ENCODE measurements around the gene BICRAL. TPM values are rescaled to one million over a fixed set of nuclear protein-coding genes. Genes with fewer than 3 reads are reported as not detected.
"Not testable (repeated sequence)": the region's sequence is repeated elsewhere in the genome, so short reads cannot be mapped to it uniquely, and the experiment has no call there.

The BICRAL gene
- total RNA-seq, 3 donors from 2014 or later: 7.6 to 8.5 (median 8.2) TPM

DNA sequence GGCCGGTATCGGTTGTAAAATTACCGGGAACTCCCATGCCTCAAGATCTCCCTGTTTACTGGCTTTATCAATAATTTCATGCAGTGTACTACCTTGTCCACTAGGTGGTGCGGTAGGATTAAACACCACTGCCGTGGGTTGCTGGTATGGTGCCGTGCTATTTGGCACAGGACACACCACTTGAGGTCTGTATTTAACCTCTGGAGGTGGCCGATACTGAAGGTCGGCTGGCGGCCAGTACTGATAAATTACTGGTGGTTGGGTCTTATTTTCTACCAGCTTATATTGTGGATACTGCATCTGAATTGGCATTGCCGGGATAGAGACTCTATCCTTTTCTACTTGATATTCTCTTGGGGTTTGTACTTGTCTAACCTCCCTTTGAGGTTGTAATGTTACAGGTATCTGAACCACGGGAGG is 119.7 kb downstream of the BICRAL start:
- H3K36me3 Mint-ChIP-seq (ENCODE audit: insufficient read depth): no peaks in the 10 kb centered on the region
- peak; percentile 55 for DNase-seq
- peak; percentile 93 to 94 for ATAC-seq
- peaks cover 13% of the 10 kb centered on the region for H3K4me1 Mint-ChIP-seq (ENCODE audit: low read depth)
- H3K9me3 Mint-ChIP-seq: no peaks in the 10 kb centered on the region
- H3K27me3 Mint-ChIP-seq (ENCODE audit: low read depth): no peaks in the 10 kb centered on the region
- H3K4me3 Mint-ChIP-seq: no peak overlapping the region

DNA sequence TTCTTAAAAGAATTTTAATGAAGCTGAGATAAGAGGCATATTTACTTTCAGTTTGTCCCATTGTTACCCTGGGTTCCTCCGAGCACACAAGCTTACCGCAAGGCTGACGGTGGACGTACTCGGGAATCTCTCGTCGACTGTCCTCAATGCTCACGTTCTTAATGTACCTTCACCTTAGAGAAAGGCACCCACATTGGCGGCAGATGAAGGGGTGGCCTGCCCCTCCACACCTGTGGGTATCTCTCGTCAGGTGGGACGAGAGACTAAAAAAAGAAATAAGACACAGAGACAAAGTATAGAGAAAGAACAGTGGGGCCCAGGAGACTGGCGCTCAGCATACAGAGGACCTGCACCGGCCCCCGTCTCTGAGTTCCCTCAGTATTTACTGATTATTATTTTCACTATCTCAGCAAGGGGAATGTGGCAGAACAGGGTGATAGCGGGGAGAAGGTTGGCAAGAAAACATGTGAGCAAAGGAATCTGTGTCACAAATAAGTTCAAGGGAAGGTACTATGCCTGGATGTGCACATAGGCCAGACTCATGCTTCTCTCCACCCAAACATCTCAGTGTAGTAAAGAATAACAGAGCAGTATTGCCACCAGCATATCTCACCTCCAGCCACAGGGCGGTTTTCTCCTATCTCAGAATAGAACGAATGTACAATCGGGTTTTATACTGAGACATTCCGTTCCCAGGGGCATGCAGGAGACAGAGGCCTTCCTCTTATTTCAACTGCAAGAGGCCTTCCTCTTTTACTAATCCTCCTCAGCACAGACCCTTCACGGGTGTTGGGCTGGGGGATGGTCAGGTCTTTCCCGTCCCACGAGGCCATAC is 120.8 kb downstream of the BICRAL start:
- not testable (repeated sequence) for H3K27me3 Mint-ChIP-seq (ENCODE audit: low read depth); H3K4me3 Mint-ChIP-seq; H3K9me3 Mint-ChIP-seq; DNase-seq; H3K36me3 Mint-ChIP-seq (ENCODE audit: insufficient read depth); ATAC-seq
- peaks cover 13% of the 10 kb centered on the region for H3K4me1 Mint-ChIP-seq (ENCODE audit: low read depth)

DNA sequence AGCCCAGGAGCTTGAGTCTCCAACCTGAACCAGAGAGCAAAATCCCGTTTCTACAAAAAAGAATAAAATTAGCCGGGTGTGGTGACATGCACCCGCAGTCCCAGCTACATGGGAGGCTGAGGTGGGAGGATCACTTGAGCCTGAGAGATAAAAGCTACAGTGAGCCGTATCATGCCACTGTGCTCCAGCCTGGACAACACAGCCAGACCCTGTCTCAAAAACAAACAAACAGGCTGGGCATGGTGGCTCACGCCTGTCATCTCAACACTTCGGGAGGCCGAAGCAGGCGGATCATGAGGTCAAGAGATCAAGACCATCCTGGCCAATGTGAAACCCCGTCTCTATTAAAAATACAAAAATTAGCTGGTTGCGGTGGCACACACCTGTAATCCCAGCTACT is 122.6 kb downstream of the BICRAL start:
- ATAC-seq: no peak
- peaks cover 11% of the 10 kb centered on the region for H3K4me1 Mint-ChIP-seq (ENCODE audit: low read depth)

DNA sequence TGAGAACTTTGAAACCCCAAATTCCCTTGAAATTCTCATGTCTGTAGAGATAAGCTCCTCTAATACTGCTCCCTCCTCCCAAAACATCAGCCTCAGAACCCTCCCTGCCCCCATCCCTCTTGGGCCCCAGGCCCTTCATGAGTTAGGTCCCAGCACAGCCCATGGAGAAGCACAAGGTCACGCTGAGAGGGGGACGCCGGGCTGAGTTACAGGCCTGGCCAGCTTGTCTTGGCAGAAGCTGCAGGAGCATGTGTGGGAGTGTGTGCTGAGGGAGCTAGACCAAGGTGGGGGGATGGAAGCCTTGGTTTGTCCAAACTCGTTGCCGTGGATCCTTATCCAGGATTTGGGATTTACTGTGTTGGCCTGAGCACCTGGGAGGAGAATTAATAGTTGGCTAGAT is 125.5 kb downstream of the BICRAL start:
- H3K27me3 Mint-ChIP-seq (ENCODE audit: low read depth): peaks cover 5% of the 10 kb centered on the region

More for the DNA sequence above, 122.6 kb downstream of the BICRAL start:
- no peak overlapping the region for H3K4me3 Mint-ChIP-seq
- no peaks in the 10 kb centered on the region for H3K9me3 Mint-ChIP-seq
- no peak for DNase-seq
- no peaks in the 10 kb centered on the region for H3K36me3 Mint-ChIP-seq (ENCODE audit: insufficient read depth)
- no peaks in the 10 kb centered on the region for H3K27me3 Mint-ChIP-seq (ENCODE audit: low read depth)

GRCh38 chr6:42909835-42910234 is 128.0 kb downstream of the BICRAL start:
- Mint-ChIP-seq H3K27me3 (ENCODE audit: low read depth) (peaks cover 16% of the 10 kb centered on the region), H3K9me3 (no peaks in the 10 kb centered on the region), H3K36me3 (ENCODE audit: insufficient read depth) (no peaks in the 10 kb centered on the region), H3K4me1 (ENCODE audit: low read depth) (peaks cover 2% of the 10 kb centered on the region), H3K4me3 (no peak overlapping the region)
- ATAC-seq (no peak), DNase-seq (no peak)

More for the DNA sequence above, 125.5 kb downstream of the BICRAL start:
- ATAC-seq (no peak), DNase-seq (no peak)
- Mint-ChIP-seq H3K36me3 (ENCODE audit: insufficient read depth) (no peaks in the 10 kb centered on the region), H3K4me3 (no peak overlapping the region), H3K4me1 (ENCODE audit: low read depth) (peaks cover 2% of the 10 kb centered on the region), H3K9me3 (no peaks in the 10 kb centered on the region)

- peak in 1 of 2 donors; percentile 41 for ATAC-seq
- peaks cover 16% of the 10 kb centered on the region for H3K27me3 Mint-ChIP-seq (ENCODE audit: low read depth)
- no peak for DNase-seq
- no peaks in the 10 kb centered on the region for H3K9me3 Mint-ChIP-seq
- no peaks in the 10 kb centered on the region for H3K36me3 Mint-ChIP-seq (ENCODE audit: insufficient read depth)
- peaks cover 2% of the 10 kb centered on the region for H3K4me1 Mint-ChIP-seq (ENCODE audit: low read depth)
- peak overlapping the region; percentile 2 for H3K4me3 Mint-ChIP-seq
Observed at GRCh38 chr6:42911171-42912021, 129.5 kb downstream of the BICRAL start.

DNA sequence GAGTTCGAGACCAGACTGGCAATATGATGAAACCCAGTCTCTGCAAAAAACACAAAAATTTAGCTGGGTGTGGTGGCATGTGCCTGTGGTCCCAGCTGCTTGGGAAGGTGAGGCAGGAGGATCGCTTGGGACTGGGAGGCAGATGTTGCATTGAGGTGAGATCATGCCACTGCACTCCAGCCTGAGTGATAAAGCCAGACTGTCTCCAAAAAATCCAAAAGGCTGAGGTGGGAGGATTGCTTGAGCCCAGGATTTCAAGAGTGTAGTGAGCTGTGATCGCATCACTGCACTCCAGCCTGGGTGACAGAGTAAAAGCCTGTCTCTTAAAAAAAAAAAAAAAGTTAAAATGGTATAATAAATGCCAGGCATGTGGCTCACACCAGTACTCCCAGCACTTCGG is 132.7 kb downstream of the BICRAL start:
- DNase-seq: no peak
- Mint-ChIP-seq H3K4me1 (ENCODE audit: low read depth) (peaks cover 2% of the 10 kb centered on the region), H3K4me3 (no peak overlapping the region), H3K27me3 (ENCODE audit: low read depth) (peaks cover 16% of the 10 kb centered on the region), H3K36me3 (ENCODE audit: insufficient read depth) (no peaks in the 10 kb centered on the region), H3K9me3 (no peaks in the 10 kb centered on the region)
- ATAC-seq: no peak

DNA sequence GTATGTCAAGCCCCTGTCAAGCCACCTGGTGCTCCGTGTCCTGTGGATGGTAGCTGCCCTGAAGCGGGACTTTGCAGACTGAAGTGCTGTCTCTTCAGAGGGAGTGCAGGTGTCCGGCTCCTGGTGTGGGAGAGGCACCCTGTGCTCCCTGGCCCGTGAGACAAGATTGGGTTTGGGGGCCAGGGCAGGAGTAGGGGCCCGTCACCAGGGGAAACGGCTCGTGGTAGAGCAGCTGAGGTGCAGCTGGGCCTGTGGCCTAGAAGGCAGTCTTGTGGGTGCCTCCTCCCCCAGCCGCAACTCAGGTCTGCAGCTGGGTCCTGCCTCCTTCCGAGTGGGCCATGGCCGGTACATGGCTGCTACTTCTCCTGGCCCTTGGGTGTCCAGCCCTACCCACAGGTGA is 133.9 kb downstream of the BICRAL start, which contains the start of gene PTCRA:
Gene PTCRA, plus strand, starts transcription at position 322 of the 400 bp plus-strand sequence. Its CDS starts 17 bp downstream, at position 339.
- ATAC-seq: peak in 1 of 2 donors; percentile 23
- H3K4me1 Mint-ChIP-seq (ENCODE audit: low read depth): peaks cover 2% of the 10 kb centered on the region
- H3K4me3 Mint-ChIP-seq: no peak within 1 kb of the TSS

GRCh38 chr6:42916288-42916687 is 134.4 kb downstream of the BICRAL start:
- Mint-ChIP-seq H3K36me3 (ENCODE audit: insufficient read depth) (no peaks in the 10 kb centered on the region), H3K27me3 (ENCODE audit: low read depth) (peaks cover 13% of the 10 kb centered on the region), H3K4me3 (no peak overlapping the region), H3K4me1 (ENCODE audit: low read depth) (peaks cover 1% of the 10 kb centered on the region), H3K9me3 (no peaks in the 10 kb centered on the region)
- DNase-seq (no peak), ATAC-seq (peak in 1 of 2 donors; percentile 34)

More for the DNA sequence above, 133.9 kb downstream of the BICRAL start, which contains the start of gene PTCRA:
- DNase-seq: no peak
- peaks cover 16% of the 10 kb centered on the region for H3K27me3 Mint-ChIP-seq (ENCODE audit: low read depth)
- H3K9me3 Mint-ChIP-seq: no peaks in the 10 kb centered on the region
- no peaks in the 10 kb centered on the region for H3K36me3 Mint-ChIP-seq (ENCODE audit: insufficient read depth)

Other genes with a start within 250 kb of the BICRAL start
- 10 to 100 TPM; 16.8 to 21.3 (median 19.9) TPM for gene UBR2, start 218.0 kb upstream of the BICRAL start, total RNA-seq
- under 1 TPM in 1 of 3 donors, not detected in 2; 0.05 TPM for gene PRPH2, start 59.5 kb upstream of the BICRAL start, total RNA-seq
- gene TBCC, start 35.9 kb upstream of the BICRAL start, total RNA-seq: 10 to 100 TPM; 19.6 to 21.4 (median 20.1) TPM
- 100 to 1,000 TPM; 262 to 307 (median 280) TPM for gene RPL7L1, start 97.6 kb downstream of the BICRAL start, total RNA-seq
- gene PTCRA, start 134.0 kb downstream of the BICRAL start, total RNA-seq: not detected
- 10 to 100 TPM; 41.9 to 46.6 (median 42.4) TPM for gene CNPY3, start 147.4 kb downstream of the BICRAL start, total RNA-seq
- gene GNMT, start 178.7 kb downstream of the BICRAL start, total RNA-seq: under 1 TPM; 0.20 to 0.71 (median 0.69) TPM
- gene PEX6, start 197.1 kb downstream of the BICRAL start, total RNA-seq: 10 to 100 TPM in 2 of 3 donors, 1 to 10 TPM in 1; 4.2 to 13.2 (median 10.9) TPM
- 10 to 100 TPM; 32.8 to 37.0 (median 32.9) TPM for gene PPP2R5D, start 202.5 kb downstream of the BICRAL start, total RNA-seq
- gene MEA1, start 231.9 kb downstream of the BICRAL start, total RNA-seq: 10 to 100 TPM; 95.7 to 98.6 (median 96.8) TPM
- 10 to 100 TPM; 51.9 to 55.8 (median 52.2) TPM for gene KLHDC3, start 232.2 kb downstream of the BICRAL start, total RNA-seq
- gene RRP36, start 239.6 kb downstream of the BICRAL start, total RNA-seq: 100 to 1,000 TPM in 2 of 3 donors, 10 to 100 TPM in 1; 98.1 to 103 (median 100) TPM

All from activated T-cell treated with anti-CD3 and anti-CD28 coated beads, Interleukin-2, amount 50 U/mL, for 4 hours (primary cell).